ENCODE data around the gene LCAT. TPM values are rescaled to one million over a fixed set of nuclear protein-coding genes. Genes with fewer than 3 reads are reported as not detected.

LCAT gene
- total and polyA plus RNA-seq, 9 of the 15 experiments (the other 6 are each of a cell fraction or from before 2014, with no cell fraction given): 0.46 to 21.0 (median 5.0) TPM

GRCh38 chr16:67892899-67893742, 50.8 kb downstream of the LCAT start, which contains the start of gene PSKH1 (continued):
- TF ChIP-seq ZNF318 (IDR thresholded peaks at IDR 0.05; ENCODE audit: borderline replicate concordance in 1 of 2, low read depth in 1 of 2) (no peak), STAT6 (CRISPR knock-in tag; IDR thresholded peaks at IDR 0.05) (no peak), ZBTB17 (CRISPR knock-in tag; IDR thresholded peaks at IDR 0.05) (0 out of 2 replicates have a peak, but pooled peaks have one; percentile 40), ESRRB (CRISPR knock-in tag; IDR thresholded peaks at IDR 0.05; ENCODE audit: borderline replicate concordance) (no peak), CBX5 (IDR thresholded peaks at IDR 0.05; ENCODE audit: borderline replicate concordance, low read depth) (no peak), ZZZ3 (IDR thresholded peaks at IDR 0.05) (no peak), ATF6 (CRISPR knock-in tag; IDR thresholded peaks at IDR 0.05) (no peak), GABPB2 (CRISPR knock-in tag; conservative IDR thresholded peaks at IDR 0.05) (no peak), EHMT2 (IDR thresholded peaks at IDR 0.05) (no peak), HIVEP1 (CRISPR knock-in tag; IDR thresholded peaks at IDR 0.05) (no peak), ZNF197 (CRISPR knock-in tag; IDR thresholded peaks at IDR 0.05; ENCODE audit: low read depth) (no peak), PTTG1 (tag; IDR thresholded peaks at IDR 0.05; ENCODE audit: low read depth) (no peak), ZC3H8 (IDR thresholded peaks at IDR 0.05) (no peak), NFXL1 (CRISPR knock-in tag; IDR thresholded peaks at IDR 0.05) (no peak)
